ENCODE measurements around the gene ALPI.
"Not testable (repeated sequence)": the region's sequence is repeated elsewhere in the genome, so short reads cannot be mapped to it uniquely, and the experiment has no call there.

ALPI gene

DNA sequence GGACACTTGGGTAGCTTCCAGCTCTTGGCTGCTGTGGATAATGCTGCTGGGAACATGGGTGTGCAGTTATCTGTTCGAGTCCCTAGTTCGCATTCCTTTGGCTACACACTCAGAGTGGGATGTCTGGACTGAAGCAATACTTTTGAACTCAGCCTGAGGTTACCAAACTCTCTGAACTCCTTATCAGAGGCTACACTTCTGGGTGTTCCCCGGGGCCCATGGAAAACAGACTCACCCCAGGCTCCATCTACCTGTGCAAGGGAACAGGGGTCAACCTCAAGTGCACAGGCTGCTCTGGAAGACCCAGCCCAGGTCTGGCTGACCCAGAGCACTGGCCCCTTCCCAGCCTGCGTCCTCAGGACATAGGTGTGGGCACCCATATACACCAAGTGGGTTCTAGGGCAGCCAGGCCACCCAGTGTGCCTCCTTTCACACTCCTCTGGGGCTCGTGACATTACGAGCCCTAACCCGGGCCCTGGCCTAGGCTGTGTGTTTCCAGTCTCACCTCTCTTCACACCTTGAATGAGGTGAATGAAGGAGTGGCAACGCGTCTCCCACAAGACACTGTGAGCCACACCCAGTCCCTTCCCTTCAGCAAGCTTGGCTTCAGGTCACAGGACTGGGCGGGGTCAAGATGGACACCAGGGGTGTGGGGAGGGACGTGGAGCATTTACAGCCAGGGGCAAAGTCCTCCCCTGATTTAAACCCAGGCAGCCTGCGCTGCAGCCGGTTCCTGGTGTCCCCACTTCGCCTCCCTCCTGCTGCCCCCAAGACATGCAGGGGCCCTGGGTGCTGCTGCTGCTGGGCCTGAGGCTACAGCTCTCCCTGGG is at the start of gene ALPI:
Gene ALPI (plus strand): TSS at position 728 of the 830 bp plus-strand sequence. CDS start 47 bp downstream, at position 775.
- no peak for DNase-seq (ENCODE audit: low spot score)

DNA sequence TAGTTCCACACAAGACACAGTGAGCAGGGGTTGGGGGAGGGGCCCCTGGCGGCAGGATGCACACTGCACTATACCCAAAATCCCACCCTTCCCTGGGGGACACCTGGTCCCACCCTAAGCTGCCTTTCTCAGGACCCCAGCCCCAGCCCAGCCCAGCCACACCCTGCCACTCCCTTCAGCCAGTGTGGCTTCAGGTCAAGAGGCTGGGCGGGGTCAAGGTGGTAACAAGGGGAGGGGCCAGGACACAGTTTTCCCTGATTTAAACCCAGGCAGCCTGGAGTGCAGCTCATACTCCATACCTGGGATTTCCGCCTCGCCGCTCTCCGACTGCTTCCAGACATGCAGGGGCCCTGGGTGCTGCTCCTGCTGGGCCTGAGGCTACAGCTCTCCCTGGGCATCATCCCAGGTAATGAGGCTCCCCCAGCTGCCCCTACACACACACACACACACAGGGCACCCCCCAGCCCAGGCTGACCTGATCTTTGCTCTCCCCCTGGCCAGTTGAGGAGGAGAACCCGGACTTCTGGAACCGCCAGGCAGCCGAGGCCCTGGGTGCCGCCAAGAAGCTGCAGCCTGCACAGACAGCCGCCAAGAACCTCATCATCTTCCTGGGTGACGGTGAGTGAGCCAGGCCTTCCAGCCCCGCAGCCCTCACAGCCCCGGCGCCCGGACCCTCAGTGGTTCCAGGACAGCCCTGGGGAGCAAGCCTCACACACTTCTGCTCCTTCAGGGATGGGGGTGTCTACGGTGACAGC is 49.2 kb upstream of the ALPI start, which contains the start of gene ALPG:
Gene ALPG (plus strand): TSS at position 289 of the 755 bp plus-strand sequence. CDS start 51 bp downstream, at position 340.
- DNase-seq (ENCODE audit: low spot score), result no peak

DNA sequence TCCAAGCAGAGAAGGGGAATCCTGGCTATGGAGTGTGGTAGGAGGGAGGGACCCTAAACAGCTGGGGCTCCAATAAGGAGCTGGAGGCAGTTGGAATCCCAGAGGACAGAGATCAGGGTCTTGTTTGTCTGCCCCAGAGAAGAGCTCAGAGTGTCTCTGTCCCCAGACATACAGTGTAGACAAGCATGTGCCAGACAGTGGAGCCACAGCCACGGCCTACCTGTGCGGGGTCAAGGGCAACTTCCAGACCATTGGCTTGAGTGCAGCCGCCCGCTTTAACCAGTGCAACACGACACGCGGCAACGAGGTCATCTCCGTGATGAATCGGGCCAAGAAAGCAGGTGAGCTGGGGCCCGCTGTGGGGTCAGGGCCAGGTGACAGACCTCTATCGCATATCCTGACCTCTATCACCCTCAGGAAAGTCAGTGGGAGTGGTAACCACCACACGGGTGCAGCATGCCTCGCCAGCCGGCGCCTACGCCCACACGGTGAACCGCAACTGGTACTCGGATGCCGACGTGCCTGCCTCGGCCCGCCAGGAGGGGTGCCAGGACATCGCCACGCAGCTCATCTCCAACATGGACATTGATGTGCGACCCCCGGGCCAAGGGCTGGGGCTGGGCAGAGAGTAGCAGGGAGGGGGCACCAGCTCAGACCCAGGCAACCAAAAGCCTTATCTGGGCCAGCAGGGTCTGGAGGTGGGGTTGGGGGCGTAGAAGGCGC is 48.4 kb upstream of the ALPI start:
- not testable (repeated sequence) for DNase-seq (ENCODE audit: low spot score)

DNA sequence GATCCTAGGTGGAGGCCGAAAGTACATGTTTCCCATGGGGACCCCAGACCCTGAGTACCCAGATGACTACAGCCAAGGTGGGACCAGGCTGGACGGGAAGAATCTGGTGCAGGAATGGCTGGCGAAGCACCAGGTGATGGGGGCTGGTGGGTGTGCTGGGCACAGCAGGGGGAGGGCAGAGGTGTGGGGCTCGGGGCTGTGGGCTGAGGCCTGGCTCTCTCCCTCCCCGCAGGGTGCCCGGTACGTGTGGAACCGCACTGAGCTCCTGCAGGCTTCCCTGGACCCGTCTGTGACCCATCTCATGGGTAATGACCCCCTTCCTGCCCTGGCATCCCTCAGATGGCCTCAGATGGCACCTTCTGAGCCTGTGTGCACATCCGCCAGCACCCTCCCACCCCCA is 47.7 kb upstream of the ALPI start:
- not testable (repeated sequence) for DNase-seq (ENCODE audit: low spot score)

DNA sequence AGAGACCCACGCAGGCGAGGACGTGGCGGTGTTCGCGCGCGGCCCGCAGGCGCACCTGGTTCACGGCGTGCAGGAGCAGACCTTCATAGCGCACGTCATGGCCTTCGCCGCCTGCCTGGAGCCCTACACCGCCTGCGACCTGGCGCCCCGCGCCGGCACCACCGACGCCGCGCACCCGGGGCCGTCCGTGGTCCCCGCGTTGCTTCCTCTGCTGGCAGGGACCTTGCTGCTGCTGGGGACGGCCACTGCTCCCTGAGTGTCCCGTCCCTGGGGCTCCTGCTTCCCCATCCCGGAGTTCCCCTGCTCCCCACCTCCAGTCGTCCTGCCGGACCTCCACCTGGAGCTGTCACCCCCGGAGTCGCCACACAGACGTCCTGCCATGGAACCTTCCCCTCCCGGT is 46.3 kb upstream of the ALPI start:
- DNase-seq (ENCODE audit: low spot score), result not testable (repeated sequence)

DNA sequence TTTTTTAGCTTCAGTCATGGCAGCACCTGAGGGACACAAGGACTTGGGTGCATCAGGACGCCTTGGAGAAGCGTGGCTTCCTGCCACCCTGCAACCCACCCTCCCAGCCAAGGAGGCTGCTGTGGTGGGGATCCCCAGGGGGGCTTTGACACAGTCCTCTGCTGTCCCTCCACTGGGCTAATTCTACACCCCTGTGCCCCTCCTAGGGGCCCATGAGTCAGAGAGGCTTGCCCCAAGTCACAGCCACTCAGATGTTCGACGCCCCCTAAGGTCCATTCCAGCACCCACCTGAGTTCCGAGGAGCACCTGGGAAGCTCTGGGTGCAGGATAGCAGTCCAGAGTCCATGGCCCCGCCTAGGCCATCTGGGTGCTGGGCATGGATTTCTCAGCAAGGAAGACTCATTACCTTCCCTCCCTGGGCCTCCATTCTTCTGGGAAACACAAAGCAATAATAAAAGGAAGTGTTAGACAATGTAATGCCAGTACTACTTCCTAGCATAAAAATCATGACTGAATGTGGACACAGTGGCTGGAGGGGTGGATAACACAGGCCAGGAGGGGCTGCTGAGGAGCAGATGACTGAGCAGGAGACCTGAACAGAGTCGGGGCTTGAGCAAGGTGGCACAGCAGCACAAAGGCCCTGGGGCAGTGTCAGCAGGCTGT is 45.6 kb upstream of the ALPI start:
- no peak for DNase-seq (ENCODE audit: low spot score)

DNA sequence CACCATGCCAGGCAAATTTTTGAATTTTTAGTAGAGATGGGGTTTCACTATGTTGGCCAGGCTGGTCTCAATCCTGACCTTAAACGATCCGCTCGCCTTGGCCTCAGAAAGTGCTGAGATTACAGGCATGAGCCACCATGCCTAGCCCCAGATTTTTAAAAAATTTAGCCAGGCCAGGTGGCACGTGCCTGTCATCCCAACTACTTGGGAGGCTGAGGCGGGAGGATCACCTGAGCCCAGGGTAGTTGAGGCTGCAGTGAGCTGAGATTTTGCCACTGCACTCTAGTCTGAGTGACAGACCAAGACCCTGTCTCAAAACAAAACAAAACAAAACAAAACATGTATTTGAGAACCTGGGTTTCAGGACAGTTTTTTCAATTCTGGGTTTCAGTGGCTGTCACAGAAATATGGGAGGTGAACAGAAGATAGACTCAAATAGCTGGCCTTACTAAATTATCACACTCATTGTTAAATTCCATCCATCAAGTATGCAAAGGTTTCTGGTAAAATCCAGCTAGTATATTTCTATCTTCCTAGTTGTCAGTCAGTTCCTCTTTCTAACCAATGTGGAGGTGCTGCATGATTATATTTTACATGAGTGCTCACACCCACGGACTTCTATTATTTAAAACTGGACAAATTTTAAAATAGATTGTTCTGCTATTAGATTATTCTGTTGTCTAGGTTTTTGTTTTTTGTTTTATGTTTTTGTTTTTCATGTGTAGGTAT is 43.9 kb upstream of the ALPI start:
- DNase-seq (ENCODE audit: low spot score), result no peak

DNA sequence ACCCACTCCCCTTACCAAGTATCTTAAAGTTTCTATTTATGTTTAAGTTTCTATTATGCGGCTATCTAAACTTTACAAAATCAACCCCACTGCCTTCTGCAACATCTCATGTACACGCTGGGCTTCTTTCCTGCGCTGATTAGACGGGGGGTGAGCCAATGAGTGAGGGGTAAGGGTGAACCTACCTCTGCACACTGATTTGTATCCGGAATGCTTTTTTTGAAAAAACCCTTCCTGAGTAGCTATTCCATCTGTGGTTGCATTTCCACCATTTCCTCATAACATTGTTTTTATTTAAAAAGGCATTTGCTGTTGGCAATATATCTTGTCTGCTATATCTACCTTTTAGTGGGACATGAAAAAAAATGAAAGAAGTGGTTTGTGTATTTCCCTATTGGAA is 43.0 kb upstream of the ALPI start:
- DNase-seq (ENCODE audit: low spot score), result no peak

DNA sequence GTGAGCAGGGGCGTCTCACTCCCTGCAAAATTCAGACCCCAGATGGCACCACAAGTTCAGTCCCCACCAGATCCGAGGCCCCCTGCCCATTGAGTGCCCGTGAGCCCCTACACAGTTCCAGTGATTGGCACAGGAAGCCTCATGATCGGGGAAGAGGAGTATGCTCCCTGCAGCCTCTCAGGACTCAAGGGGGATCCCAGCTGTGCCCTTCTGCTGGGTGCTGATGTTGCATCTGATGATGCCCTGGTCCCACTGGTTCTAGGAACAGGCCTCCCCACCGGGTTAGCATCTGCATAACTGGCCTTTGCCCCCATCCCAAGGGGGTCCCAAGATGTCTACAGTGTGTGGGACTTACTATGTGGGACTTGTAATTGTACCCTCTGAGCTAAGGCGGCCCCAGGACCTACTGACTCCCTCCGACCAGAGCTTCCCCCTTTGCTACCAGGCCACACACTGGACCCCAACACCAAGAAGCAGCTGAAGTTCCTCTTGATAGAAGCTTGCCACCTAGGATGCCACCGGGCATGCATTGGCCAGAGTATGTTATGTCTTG is 40.7 kb upstream of the ALPI start:
- DNase-seq (ENCODE audit: low spot score), result no peak

DNA sequence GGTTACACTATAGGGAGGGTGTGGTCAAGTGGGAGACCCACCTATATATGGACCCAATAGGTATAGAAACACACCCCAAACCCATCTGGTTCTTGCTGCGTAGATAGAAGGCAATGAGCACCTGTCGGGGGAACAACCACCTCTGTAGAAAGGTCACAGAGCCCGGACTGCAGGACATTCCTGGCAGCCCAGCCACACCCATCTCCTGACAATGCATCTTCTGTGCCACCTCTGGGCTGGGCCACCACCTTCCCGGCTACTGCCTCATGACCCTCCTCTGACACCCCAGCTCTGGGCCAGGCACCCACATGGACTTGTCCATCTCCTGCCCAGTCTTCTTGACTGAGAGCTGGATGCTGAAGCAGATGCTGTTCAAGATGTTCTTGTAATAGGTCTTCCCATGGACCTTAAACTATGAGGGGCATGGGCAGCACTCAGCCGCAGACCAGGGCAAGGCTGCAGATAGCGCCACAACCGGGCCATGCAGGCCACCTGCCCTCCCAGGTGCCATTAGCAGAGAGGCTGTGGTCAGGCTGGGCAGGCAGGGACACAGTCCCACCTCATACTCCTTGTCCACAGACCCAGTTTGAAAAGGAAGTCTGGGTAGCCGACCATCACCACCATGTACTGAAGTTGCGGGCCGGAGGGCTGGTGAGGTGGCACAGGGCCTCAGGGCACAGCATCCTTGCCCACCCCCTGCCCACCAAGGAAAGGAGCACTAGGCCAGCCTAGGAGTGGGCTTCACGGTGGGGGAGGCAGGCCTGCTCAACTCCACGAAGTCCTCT is 40.0 kb upstream of the ALPI start:
- no peak for DNase-seq (ENCODE audit: low spot score)

DNA sequence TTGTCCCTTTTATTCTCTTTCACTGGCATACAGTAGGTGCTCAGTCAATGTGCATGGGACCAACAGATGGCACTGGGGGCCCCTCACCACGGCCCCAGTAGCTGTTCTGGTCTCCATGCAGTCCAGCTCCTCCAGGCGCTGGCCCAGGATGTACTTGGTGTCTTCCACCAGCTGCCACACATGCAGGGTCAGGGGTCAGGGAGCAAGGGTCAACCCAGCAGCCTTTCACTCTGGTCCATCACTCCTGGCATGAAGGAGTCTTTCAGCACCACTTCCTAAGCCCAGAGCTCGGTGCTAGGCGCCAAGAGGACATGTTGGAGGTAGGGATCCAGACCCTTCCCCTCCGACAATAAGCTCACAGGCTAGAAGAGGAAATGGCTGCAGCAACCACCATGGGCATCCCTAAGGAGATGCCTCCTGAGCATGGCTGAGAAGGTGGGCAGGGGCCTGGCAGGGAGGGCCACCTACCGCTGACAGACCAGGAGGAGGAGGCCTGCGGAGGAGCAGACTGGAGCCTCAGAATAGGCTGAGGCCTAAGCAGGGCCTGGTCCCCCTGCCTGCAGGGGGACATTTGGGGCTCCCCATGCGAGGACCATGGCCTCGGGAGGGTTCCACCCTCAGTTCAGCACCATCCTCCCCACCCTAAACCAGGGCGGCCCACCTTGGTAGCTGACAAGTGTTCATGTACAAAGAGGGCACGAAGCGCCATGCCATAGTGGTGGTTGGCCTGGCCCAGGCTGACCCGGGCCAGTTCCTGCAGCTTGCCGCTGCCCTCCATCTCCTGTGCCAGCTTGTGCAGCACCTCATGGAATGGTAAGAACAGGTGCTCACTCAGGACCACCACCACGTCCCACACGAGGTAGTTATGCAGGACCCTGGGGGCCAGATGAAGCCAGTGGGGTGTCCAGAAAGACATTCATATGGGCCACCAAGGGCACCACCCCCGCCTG is 39.2 kb upstream of the ALPI start:
- no peak for DNase-seq (ENCODE audit: low spot score)

DNA sequence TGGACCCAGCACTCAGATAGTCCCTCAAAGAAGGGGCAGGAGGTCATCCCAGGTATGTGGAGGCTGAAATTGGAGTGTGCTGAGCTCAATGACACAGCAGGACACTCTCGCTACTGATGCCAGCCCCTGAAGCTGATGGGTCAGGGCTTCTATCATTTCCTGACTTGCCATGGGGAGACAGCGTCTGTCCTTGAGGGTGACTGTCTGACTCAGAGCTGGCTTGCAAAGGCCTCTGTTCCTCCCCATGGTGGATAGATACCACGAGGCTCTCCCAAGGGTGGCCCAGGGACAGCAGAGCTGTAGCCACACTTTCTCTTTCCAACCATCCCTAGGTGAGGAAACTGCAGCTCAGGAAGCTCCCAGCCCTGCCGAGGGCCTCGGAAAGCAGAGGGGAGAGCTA is 38.5 kb upstream of the ALPI start:
- no peak for DNase-seq (ENCODE audit: low spot score)

DNA sequence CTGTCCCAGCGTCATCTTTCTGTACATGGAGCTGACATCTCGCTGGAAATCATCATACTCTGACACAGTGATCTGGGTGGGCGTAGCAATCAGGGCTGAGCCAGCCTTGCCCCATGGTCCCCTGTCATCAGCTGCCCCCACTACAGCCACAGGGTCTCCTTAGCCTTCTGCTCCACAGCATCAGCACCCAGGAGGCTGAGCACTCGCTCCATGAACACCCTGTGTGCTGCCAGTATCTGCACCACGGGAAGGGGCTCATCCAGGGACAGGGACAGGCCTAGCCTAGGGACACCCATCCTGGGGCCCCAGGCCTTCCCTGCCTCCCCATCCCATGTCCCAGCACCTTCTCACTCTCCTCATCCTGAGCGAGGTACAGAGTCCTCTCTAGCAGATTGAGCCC is 37.9 kb upstream of the ALPI start:
- no peak for DNase-seq (ENCODE audit: low spot score)

DNA sequence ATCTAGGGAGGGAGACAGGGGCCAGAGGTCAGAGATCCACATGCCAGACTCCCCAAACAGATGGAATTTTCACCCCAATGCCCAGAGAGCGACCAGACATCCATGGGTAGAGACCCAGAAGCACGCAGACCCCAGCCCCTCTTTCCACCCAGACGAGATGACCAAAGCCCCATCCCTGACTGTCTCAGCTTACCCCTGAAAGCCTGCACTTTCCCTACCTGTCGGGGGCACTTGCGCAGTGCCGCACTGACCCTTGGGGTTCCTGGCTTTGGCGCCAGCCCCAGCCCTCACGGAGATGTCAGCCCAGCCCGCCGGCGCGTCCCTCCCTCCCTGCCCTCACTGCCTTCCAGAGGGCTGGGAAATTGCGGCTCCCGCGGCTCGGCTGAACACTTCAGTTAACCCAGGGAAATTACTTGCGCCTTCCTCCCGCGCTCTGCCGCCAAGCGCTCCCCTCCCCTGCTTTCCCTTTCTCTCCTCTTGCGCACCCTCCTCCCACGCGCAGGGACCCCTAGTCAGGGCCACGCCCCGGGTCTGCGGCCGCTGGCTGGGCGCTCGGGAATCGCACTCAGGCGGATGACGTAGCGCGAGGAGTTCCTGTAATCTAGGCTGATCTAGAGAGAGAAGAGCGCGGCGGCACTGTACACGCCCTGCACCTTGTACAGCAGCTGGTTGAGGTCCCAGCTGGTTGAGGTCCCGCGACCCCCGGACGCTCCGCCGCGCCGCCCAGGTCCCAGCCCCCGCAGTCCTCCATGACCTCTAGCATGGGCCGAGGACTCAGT is 37.3 kb upstream of the ALPI start:
- no peak for DNase-seq (ENCODE audit: low spot score)

DNA sequence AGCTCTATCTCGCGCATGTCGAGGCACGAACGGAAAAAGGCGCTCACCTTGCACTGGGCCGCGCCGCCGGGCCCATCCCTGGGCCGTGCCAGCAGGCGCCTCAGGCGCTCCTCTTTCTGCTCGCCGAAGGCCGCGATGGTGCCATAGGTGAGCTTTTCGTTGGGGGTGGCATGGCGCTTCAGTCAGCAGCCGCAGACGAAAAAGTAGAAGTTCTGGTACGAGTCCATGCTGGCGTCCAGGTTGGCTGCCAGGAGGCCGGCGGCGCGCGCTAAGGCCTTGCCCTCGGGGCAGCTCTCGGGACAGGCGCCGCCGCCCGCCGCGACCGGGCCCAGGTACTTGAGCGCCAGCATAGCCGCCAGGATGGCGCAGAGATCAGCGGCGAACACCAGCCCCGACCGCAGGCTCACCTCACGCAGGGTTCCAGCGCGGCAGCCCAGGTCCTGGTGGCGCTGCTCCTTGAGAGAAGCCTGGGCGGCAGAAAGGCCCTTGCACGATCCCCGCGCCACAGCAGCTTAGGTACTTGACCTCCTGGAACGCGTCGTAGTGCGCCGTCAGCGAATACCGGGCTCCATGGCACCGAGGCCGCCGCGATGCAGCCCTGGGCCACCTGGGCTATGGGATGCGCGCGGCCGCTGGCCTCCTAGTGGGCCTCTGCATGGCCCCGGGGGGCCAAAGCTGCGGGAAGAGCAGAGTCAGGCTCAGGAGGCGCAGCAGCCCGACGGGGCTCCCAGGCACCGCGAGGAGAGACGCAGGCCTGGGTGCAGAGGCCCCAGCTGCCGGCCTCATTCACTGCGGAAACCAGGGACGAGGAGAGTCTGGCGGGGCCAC is 36.5 kb upstream of the ALPI start:
- DNase-seq (ENCODE audit: low spot score), result no peak

DNA sequence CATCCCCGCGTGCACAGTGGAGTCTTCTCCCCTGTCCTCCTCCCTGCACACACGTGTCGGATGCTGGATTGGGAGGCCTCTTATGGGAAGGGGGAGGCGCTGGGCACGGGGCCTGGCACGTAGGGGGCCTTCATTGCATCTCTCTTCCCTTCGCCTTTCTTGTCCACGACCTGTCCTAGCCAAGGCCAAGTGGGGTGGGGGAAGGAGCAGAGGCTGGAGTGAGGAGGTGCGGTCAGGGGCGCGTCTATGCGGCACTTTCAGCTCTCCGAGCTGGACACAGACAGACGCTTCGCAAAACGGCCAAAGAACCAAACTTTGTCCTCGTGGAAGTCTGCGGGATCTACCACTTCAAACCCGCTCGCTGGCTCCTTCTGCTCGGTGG is 35.9 kb upstream of the ALPI start:
- no peak for DNase-seq (ENCODE audit: low spot score)

DNA sequence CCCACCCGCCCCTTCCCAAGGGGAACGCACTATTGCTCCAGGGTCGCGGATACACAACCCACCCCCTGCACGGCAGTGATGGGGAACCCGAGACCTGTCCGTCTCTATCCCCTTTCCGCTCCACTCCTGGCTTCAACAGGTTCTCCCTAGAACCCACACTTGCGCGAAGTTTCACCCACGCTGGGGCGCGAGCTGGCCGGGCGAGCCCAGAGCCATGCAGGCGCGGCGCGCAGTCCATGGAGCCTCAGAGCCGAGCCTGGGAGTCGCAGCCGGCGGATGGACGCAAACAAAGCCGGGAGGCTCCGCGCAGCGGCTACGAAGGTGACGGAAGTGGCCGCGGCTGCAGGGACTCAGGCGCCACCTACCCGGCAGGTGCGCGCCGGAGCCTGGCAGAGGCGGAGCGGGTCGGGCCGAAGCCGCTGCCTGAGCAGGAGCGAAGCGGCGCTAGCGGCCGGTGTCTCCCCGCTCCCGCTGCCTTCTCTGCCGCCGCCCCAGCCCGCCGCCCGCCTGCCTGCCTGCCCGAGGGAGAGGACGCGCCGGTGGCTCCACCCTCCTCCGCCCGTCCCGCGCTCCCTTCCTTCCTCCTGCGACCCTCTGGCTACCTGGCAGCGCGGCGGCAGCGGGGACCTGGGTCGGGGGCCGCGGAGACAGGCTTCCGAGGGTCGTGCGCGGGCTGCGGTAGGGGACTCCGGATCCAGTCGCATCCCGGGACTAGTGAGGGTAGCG is 35.3 kb upstream of the ALPI start:
- no peak for DNase-seq (ENCODE audit: low spot score)
